B cell (primary cell): ENCODE measurements around the gene GRPEL1. TPM values are rescaled to one million over a fixed set of nuclear protein-coding genes. Genes with fewer than 3 reads are reported as not detected.

Experiments used
- ATAC-seq: fragments of 200-7000 bp; cut with Tn5 transposase; one replicate; pipeline ENCODE4 v1.10.0; 2021; ENCODE audit warnings: low read depth, mild to moderate bottlenecking, moderate number of reproducible peaks, moderate library complexity
- CTCF ChIA-PET: fragments of 350-600 bp; sonication (Branson Sonifier 250); formaldehyde crosslinking; loops from one replicate; lab custom pipeline; 2021; ENCODE audit warnings: antibody characterized with exemption, inconsistent platforms; lab: Charles Lee
- POLR2A ChIA-PET: fragments of 350-600 bp; sonication (Branson Sonifier 250); formaldehyde crosslinking; loops from one replicate; lab custom pipeline; 2021; ENCODE audit warnings: antibody characterized with exemption; lab: Charles Lee
- DNase-seq: peaks from one replicate; pipeline ENCODE4 v3.0.0; 2013
- H2AFZ ChIP-seq: 2 replicates; pipeline ENCODE4 v1.6.1; 2012; ENCODE audit warnings: mild to moderate bottlenecking, low read depth, low read length; ENCODE audit not compliant: insufficient read depth, poor library complexity, severe bottlenecking
- H3K27ac ChIP-seq, 2 donors: 1 replicate in 1 of 2; 2 replicates in 1 of 2; pipeline ENCODE4 v1.5.1; 2012 to 2013; ENCODE audit warnings: low read length in 2 of 2, mild to moderate bottlenecking in 2 of 2, moderate library complexity in 1 of 2
- H3K27me3 ChIP-seq, 4 experiments: fragments of 200-600 bp in 1 of 4; sonication (generic) in 1 of 4; replicated peaks in 1 of 4; 1 replicate in 2 of 4; 2 replicates in 2 of 4; pipeline versions ENCODE4 v1.6.1 to v1.7.0; 2013 to 2016; ENCODE audit warnings: low read length in 3 of 4, mild to moderate bottlenecking in 2 of 4, mixed read lengths in 1 of 4, moderate library complexity in 1 of 4; ENCODE audit not compliant: insufficient read depth in 4 of 4, control insufficient read depth in 3 of 4; ENCODE audit errors: control extremely low read depth in 1 of 4
- H3K36me3 ChIP-seq, 2 experiments: replicated peaks in 1 of 2; 1 replicate in 1 of 2; 2 replicates in 1 of 2; pipeline versions ENCODE4 v1.6.1 to v1.7.1; 2013; ENCODE audit warnings: low read length in 1 of 2; ENCODE audit not compliant: insufficient read depth in 2 of 2, control insufficient read depth in 1 of 2; ENCODE audit errors: control extremely low read depth in 1 of 2, extremely low read depth in 1 of 2
- H3K4me1 ChIP-seq, 2 donors: fragments of 200-600 bp in 1 of 2; sonication (generic) in 1 of 2; 1 replicate in 1 of 2; 2 replicates in 1 of 2; pipeline versions ENCODE4 v1.5.1 to v1.6.1; 2013 to 2017; ENCODE audit warnings: low read length in 2 of 2; ENCODE audit not compliant: control insufficient read depth in 2 of 2, insufficient read depth in 2 of 2
- H3K4me2 ChIP-seq: replicated peaks from 2 replicates; pipeline ENCODE3; 2012; ENCODE audit warnings: mild to moderate bottlenecking, low read depth, low read length; ENCODE audit not compliant: poor library complexity, severe bottlenecking
- H3K4me3 ChIP-seq, 5 experiments: fragments of 200-600 bp in 1 of 5; sonication (generic) in 1 of 5; 1 replicate in 3 of 5; 2 replicates in 2 of 5; pipeline versions ENCODE4 v1.5.1 to v1.7.0; 2011 to 2016; ENCODE audit warnings: low read length in 4 of 5, mild to moderate bottlenecking in 4 of 5, low read depth in 2 of 5, control low read depth in 1 of 5, moderate library complexity in 1 of 5; ENCODE audit not compliant: insufficient read depth in 1 of 5; ENCODE audit errors: control extremely low read depth in 1 of 5, extremely low read depth in 1 of 5
- H3K79me2 ChIP-seq: fragments of 200-600 bp; sonication (generic); one replicate; pipeline ENCODE4 v1.6.0; 2016; ENCODE audit warnings: low read length; ENCODE audit not compliant: control insufficient read depth, insufficient read depth
- H3K9ac ChIP-seq: fragments of 200-600 bp; sonication (generic); 2 replicates; pipeline ENCODE4 v1.6.1; 2017; ENCODE audit warnings: mild to moderate bottlenecking, low read length, moderate library complexity
- H3K9me3 ChIP-seq, 3 donors: one replicate each; pipeline versions ENCODE4 v1.6.1 to v1.7.1; 2013; ENCODE audit warnings: low read length in 2 of 3; ENCODE audit not compliant: control insufficient read depth in 2 of 3, insufficient read depth in 1 of 3; ENCODE audit errors: control extremely low read depth in 1 of 3
- H4K20me1 ChIP-seq: 2 replicates; pipeline ENCODE4 v1.6.0; 2012; ENCODE audit warnings: mild to moderate bottlenecking, low read length; ENCODE audit not compliant: insufficient read depth, control insufficient read depth, poor library complexity, severe bottlenecking
- H3K27ac Mint-ChIP-seq: one replicate; pipeline ENCODE4 v1.8.0; 2021; ENCODE audit warnings: mixed read lengths
- H3K27me3 Mint-ChIP-seq: one replicate; pipeline ENCODE4 v1.8.0; 2021; ENCODE audit warnings: mixed read lengths
- H3K4me1 Mint-ChIP-seq: one replicate; pipeline ENCODE4 v1.8.0; 2021; ENCODE audit warnings: mixed read lengths
- H3K4me3 Mint-ChIP-seq: one replicate; pipeline ENCODE4 v1.8.0; 2021; ENCODE audit warnings: mixed read lengths
- H3K9me3 Mint-ChIP-seq: one replicate; pipeline ENCODE4 v1.8.0; 2022; ENCODE audit warnings: mixed read lengths; ENCODE audit not compliant: insufficient read depth
- EZH2 ChIP-seq: IDR thresholded peaks from 2 replicates; pipeline ENCODE4 v1.6.1; 2012; ENCODE audit warnings: borderline replicate concordance, low read depth, mild to moderate bottlenecking, moderate library complexity, low read length; ENCODE audit not compliant: insufficient read depth, poor library complexity, severe bottlenecking
- WGBS: methylation state at CpG from one replicate; pipeline ENCODE4 v1.1.5; 2013; ENCODE audit warnings: missing lambda C conversion rate; ENCODE audit not compliant: insufficient coverage; 5-methylcytosine and 5-hydroxymethylcytosine counted together
- intact Hi-C: fragments of 100-400 bp; cut with micrococcal nuclease; formaldehyde crosslinking; loops from one replicate; pipeline ENCODE4 v1.10.0; 2022
- polyA plus RNA-seq: library from polyadenylated mRNA; depleted of rRNA; stranded (reverse); fragments of >200 nt; gene quantifications from 2 replicates; pipeline ENCODE4 v1.2.3, GENCODE V29; 2012
- total RNA-seq, 2 donors: library from RNA; stranded (reverse); fragments of 120-200 nt in 1 of 2; gene quantifications; 1 replicate in 1 of 2; 2 replicates in 1 of 2; pipeline versions ENCODE4 v1.2.3 to v1.2.4, GENCODE V29; 2013 to 2022
- TF ChIP-seq, protein P1 (sequence below): fragments of 200-600 bp; IDR thresholded peaks from one replicate; pipeline ENCODE4 v1.8.0; 2022; ENCODE audit warnings: antibody characterized with exemption, mild to moderate bottlenecking

The GRPEL1 gene
- total and polyA plus RNA-seq, 2 donors (not counting 1 experiment from before 2014, with no cell fraction given), result 15.0 to 26.0 TPM

DNA sequence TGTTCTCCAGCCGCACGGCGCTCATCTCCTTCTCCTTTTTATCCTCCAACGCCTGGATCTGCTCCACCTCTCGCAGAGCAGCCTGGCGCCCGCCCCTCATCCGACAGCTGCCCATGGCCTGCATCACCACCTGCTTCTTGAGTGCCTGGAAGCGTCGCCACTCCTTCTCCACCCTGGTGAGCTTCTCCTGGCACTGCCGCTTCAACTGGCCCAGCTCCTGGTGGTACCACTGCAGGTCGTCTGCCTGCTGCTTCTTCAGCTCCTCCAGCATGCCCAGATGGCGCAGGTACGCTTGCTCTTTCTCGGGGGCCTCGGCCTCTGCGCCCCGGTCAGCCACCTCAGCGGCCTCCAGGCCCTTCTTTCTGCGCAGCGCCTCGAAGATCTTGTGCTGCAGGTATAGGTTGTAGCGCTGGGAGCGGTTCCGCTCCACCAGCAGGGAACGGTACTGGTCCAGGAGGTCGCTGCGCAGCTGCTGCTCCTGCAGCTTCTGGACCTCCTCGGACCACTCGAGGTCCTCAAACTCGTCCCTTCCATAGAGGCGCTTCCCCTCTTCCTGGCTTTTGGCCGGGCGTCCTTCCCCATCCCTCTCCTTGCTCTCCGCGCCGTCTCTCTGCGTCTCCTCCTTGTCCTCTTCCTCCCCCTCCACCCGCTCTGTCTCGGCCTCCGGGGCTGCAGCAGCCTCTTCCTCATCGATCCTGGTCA is 25.9 kb downstream of the GRPEL1 start:
- H3K9me3 ChIP-seq, result no peaks in the 10 kb centered on the region
- 30% methylated on average over 42 of the region's 42 CpGs for WGBS
- DNase-seq (no peak), ATAC-seq (no peak)
- peaks cover 35% of the 10 kb centered on the region for H3K79me2 ChIP-seq
- Mint-ChIP-seq H3K4me1 (peaks cover 44% of the 10 kb centered on the region), H3K4me3 (peak overlapping the region; percentile 86), H3K27me3 (no peaks in the 10 kb centered on the region), H3K27ac (peak overlapping the region; percentile 62), H3K9me3 (no peaks in the 10 kb centered on the region)
- peaks cover 31 to 40% of the 10 kb centered on the region in 2 donors for H3K4me1 ChIP-seq
- peak overlapping the region; percentile 94 for H2AFZ ChIP-seq
- peak overlapping the region in 1 of 2 donors; percentile 26 for H3K27ac ChIP-seq
- peak overlapping the region; percentile 81 for H3K9ac ChIP-seq
- H3K4me2 ChIP-seq, result peak overlapping the region; percentile 100
- intact Hi-C loops, result loop anchor here (2.0 kb wide), 1 partner anchor 27 kb away; no protein-coding TSS in a partner anchor
- no peak for TF ChIP-seq EZH2
- TF ChIP-seq, protein P1, sequence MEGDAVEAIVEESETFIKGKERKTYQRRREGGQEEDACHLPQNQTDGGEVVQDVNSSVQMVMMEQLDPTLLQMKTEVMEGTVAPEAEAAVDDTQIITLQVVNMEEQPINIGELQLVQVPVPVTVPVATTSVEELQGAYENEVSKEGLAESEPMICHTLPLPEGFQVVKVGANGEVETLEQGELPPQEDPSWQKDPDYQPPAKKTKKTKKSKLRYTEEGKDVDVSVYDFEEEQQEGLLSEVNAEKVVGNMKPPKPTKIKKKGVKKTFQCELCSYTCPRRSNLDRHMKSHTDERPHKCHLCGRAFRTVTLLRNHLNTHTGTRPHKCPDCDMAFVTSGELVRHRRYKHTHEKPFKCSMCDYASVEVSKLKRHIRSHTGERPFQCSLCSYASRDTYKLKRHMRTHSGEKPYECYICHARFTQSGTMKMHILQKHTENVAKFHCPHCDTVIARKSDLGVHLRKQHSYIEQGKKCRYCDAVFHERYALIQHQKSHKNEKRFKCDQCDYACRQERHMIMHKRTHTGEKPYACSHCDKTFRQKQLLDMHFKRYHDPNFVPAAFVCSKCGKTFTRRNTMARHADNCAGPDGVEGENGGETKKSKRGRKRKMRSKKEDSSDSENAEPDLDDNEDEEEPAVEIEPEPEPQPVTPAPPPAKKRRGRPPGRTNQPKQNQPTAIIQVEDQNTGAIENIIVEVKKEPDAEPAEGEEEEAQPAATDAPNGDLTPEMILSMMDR, result no peak
- ChIA-PET POLR2A (interaction anchor here (4.6 kb wide), 1 partner anchor 25 kb away, joined by 36 read pairs; the partner anchor contains the start of gene GRPEL1), CTCF (interaction anchor here (1.0 to 9.5 kb wide), 7 partner anchors 25 to 324 kb away, joined by 3 to 164 read pairs (median 7); partner anchors contain the start of genes GRPEL1 and TBC1D14)
- H3K27me3 ChIP-seq, result no peaks in the 10 kb centered on the region
- H3K36me3 ChIP-seq, result no peaks in the 10 kb centered on the region
- H4K20me1 ChIP-seq, result peaks cover 35% of the 10 kb centered on the region
- H3K4me3 ChIP-seq, result peak overlapping the region; percentile 12 to 86 (median 76)

DNA sequence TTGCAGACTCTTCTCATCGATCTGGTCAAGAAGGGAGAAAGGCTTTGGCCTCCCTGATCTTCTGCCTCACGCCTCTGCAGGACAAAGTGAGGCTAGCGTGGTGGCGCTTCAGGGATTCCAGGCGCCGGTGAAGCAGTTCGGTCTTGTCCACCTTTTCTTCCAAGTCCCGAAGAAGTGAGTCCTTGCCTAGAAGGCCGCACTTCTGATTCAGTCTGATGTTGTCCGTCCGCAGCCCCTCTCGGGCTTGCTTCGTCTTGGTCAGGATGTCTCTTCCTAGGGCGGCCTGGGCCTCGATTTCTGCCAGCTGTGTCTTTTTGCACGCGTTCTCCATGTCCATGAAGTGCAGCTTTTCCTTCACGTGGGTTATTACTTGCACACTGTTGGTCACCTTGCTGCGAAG is 26.6 kb downstream of the GRPEL1 start:
- Histone ChIP-seq H3K79me2 (peaks cover 28% of the 10 kb centered on the region), H3K36me3 (no peaks in the 10 kb centered on the region), H3K4me2 (peak overlapping the region; percentile 100), H3K9ac (no peak overlapping the region), H3K4me1 (peaks cover 26 to 33% of the 10 kb centered on the region in 2 donors), H2AFZ (peak overlapping the region; percentile 94), H3K27me3 (no peaks in the 10 kb centered on the region), H3K4me3 (no peak overlapping the region), H3K27ac (no peak overlapping the region), H4K20me1 (peaks cover 28% of the 10 kb centered on the region), H3K9me3 (no peaks in the 10 kb centered on the region)
- intact Hi-C loops, result no loop called here
- POLR2A ChIA-PET, result interaction anchor here (4.6 kb wide), 1 partner anchor 26 kb away, joined by 36 read pairs; the partner anchor contains the start of gene GRPEL1
- no peaks in the 10 kb centered on the region for H3K9me3 Mint-ChIP-seq
- no peaks in the 10 kb centered on the region for H3K27me3 Mint-ChIP-seq
- CTCF ChIA-PET, result interaction anchor here (0.6 to 9.5 kb wide), 2 partner anchors 25 to 67 kb away, joined by 3 to 164 read pairs; partner anchors contain the start of gene GRPEL1
- ATAC-seq (no peak), DNase-seq (peak; percentile 21)
- peaks cover 37% of the 10 kb centered on the region for H3K4me1 Mint-ChIP-seq
- no peak overlapping the region for H3K4me3 Mint-ChIP-seq
- H3K27ac Mint-ChIP-seq, result no peak overlapping the region
- 89% methylated on average over 19 of the region's 19 CpGs for WGBS
- no peak for TF ChIP-seq EZH2
- TF ChIP-seq, protein P1, result no peak
